Transverse colon (tissue), 4 donors: ENCODE measurements around the gene CXCR2.

Source experiments
- CTCF ChIP-seq, 5 experiments: fragments of 200-600 bp in 3 of 5; fragments of 450-650 bp in 2 of 5; sonication (generic) in 3 of 5; IDR thresholded peaks; 1 replicate in 2 of 5; 2 replicates in 3 of 5; pipeline ENCODE4 v1.5.1; 2016 to 2017; ENCODE audit warnings: antibody characterized with exemption in 5 of 5, inconsistent platforms in 3 of 5, mild to moderate bottlenecking in 2 of 5, moderate library complexity in 1 of 5
- EP300 ChIP-seq: sonication (generic); formaldehyde crosslinking; IDR thresholded peaks from one replicate; pipeline ENCODE4 v1.6.1; 2017; ENCODE audit warnings: antibody characterized with exemption, low read depth
- POLR2A ChIP-seq: fragments of 450-650 bp; IDR thresholded peaks from one replicate; pipeline ENCODE4 v1.6.1; 2016; ENCODE audit warnings: antibody characterized with exemption, mild to moderate bottlenecking, moderate library complexity
- POLR2AphosphoS5 ChIP-seq, 3 donors: sonication (generic); formaldehyde crosslinking; IDR thresholded peaks; one replicate each; pipeline ENCODE4 v1.6.1; 2016; ENCODE audit warnings: antibody characterized with exemption in 3 of 3

- TF ChIP-seq POLR2A (no peak), POLR2AphosphoS5 (IDR thresholded peaks at IDR 0.05) (no peak), CTCF (IDR thresholded peaks at IDR 0.05) (no peak), EP300 (no peak)
These were observed 31.9 kb upstream of the CXCR2 start for GRCh38 chr2:218093879-218094278.
